Central memory CD8-positive, alpha-beta T cell (primary cell): ENCODE measurements around the gene UPF3A.
A peak's percentile ranks its signal among the peaks of the same experiment; 100 is the strongest.

Experiments
- ATAC-seq: fragments of 150-1000 bp; cut with Tn5 transposase; replicated peaks from 2 replicates; pipeline ENCODE4 v1.10.0; 2022; ENCODE audit warnings: mild to moderate bottlenecking, moderate FRiP score, moderate number of reproducible peaks; ENCODE audit not compliant: poor library complexity, severe bottlenecking; ENCODE audit errors: extremely low read depth
- DNase-seq, 2 donors: peaks; one replicate each; pipeline ENCODE4 v3.0.0; 2021; ENCODE audit warnings: low spot score in 2 of 2
- H3K27ac Mint-ChIP-seq: one replicate; pipeline ENCODE4 v1.8.0; 2022; ENCODE audit warnings: low read depth, mild to moderate bottlenecking, moderate library complexity, mixed read lengths
- H3K27me3 Mint-ChIP-seq: one replicate; pipeline ENCODE4 v1.8.0; 2022; ENCODE audit warnings: mixed read lengths
- H3K36me3 Mint-ChIP-seq: one replicate; pipeline ENCODE4 v1.8.0; 2022; ENCODE audit warnings: mild to moderate bottlenecking, moderate library complexity, mixed read lengths; ENCODE audit not compliant: insufficient read depth
- H3K4me1 Mint-ChIP-seq: one replicate; pipeline ENCODE4 v1.8.0; 2022; ENCODE audit warnings: mixed read lengths
- H3K4me3 Mint-ChIP-seq: one replicate; pipeline ENCODE4 v1.8.0; 2022; ENCODE audit warnings: mild to moderate bottlenecking, moderate library complexity, mixed read lengths
- H3K9me3 Mint-ChIP-seq: one replicate; pipeline ENCODE4 v1.8.0; 2022; ENCODE audit warnings: mixed read lengths

Gene UPF3A

GRCh38 chr13:114268344-114269280 lies 12.8 kb upstream of the UPF3A start:
- DNase-seq (peak in 1 of 2 donors; percentile 16), ATAC-seq (peak; percentile 80)
- H3K4me1 Mint-ChIP-seq, result peaks cover 39% of the 10 kb centered on the region
- H3K4me3 Mint-ChIP-seq, result peak overlapping the region; percentile 67
- no peaks in the 10 kb centered on the region for H3K9me3 Mint-ChIP-seq
- H3K36me3 Mint-ChIP-seq, result peaks cover 36% of the 10 kb centered on the region
- peak overlapping the region; percentile 55 for H3K27ac Mint-ChIP-seq
- H3K27me3 Mint-ChIP-seq, result no peaks in the 10 kb centered on the region

GRCh38 chr13:114269281-114269770 lies 12.1 kb upstream of the UPF3A start:
- ATAC-seq, result no peak
- peaks cover 36% of the 10 kb centered on the region for H3K36me3 Mint-ChIP-seq
- H3K4me3 Mint-ChIP-seq, result no peak overlapping the region
- DNase-seq, result no peak
- H3K9me3 Mint-ChIP-seq, result no peaks in the 10 kb centered on the region
- H3K4me1 Mint-ChIP-seq, result peaks cover 35% of the 10 kb centered on the region
- no peak overlapping the region for H3K27ac Mint-ChIP-seq
- H3K27me3 Mint-ChIP-seq, result no peaks in the 10 kb centered on the region

GRCh38 chr13:114272977-114273376 lies 8.4 kb upstream of the UPF3A start:
- Mint-ChIP-seq H3K27ac (no peak overlapping the region), H3K4me3 (no peak overlapping the region), H3K36me3 (peaks cover 31% of the 10 kb centered on the region)

GRCh38 chr13:114275304-114275703 lies 6.1 kb upstream of the UPF3A start:
- Mint-ChIP-seq H3K27me3 (no peaks in the 10 kb centered on the region), H3K27ac (no peak overlapping the region), H3K4me1 (peaks cover 17% of the 10 kb centered on the region), H3K9me3 (no peaks in the 10 kb centered on the region), H3K4me3 (no peak overlapping the region), H3K36me3 (peaks cover 25% of the 10 kb centered on the region)
- no peak for DNase-seq
- ATAC-seq, result no peak

More at GRCh38 chr13:114272977-114273376, 8.4 kb upstream of the UPF3A start:
- DNase-seq (no peak), ATAC-seq (no peak)
- Mint-ChIP-seq H3K27me3 (no peaks in the 10 kb centered on the region), H3K4me1 (peaks cover 21% of the 10 kb centered on the region), H3K9me3 (no peaks in the 10 kb centered on the region)

GRCh38 chr13:114279146-114279545 lies 2.3 kb upstream of the UPF3A start:
- Mint-ChIP-seq H3K27ac (peak overlapping the region; percentile 97), H3K27me3 (no peaks in the 10 kb centered on the region), H3K9me3 (no peaks in the 10 kb centered on the region), H3K36me3 (peaks cover 28% of the 10 kb centered on the region), H3K4me3 (peak overlapping the region; percentile 89), H3K4me1 (peaks cover 27% of the 10 kb centered on the region)
- DNase-seq (no peak), ATAC-seq (no peak)

- peaks cover 29% of the 10 kb centered on the region for H3K36me3 Mint-ChIP-seq
- no peak for DNase-seq
- peak overlapping the region; percentile 89 for H3K4me3 Mint-ChIP-seq
- H3K27me3 Mint-ChIP-seq, result no peaks in the 10 kb centered on the region
- peaks cover 30% of the 10 kb centered on the region for H3K4me1 Mint-ChIP-seq
- no peak for ATAC-seq
- H3K9me3 Mint-ChIP-seq, result no peaks in the 10 kb centered on the region
- H3K27ac Mint-ChIP-seq, result peak overlapping the region; percentile 97
These were observed 1.5 kb upstream of the UPF3A start for GRCh38 chr13:114279758-114280355.

- H3K9me3 Mint-ChIP-seq, result no peaks in the 10 kb centered on the region
- peak overlapping the region; percentile 89 for H3K4me3 Mint-ChIP-seq
- DNase-seq, result peak; percentile 10 to 71
- peaks cover 39% of the 10 kb centered on the region for H3K4me1 Mint-ChIP-seq
- peak; percentile 64 for ATAC-seq
- H3K27ac Mint-ChIP-seq, result peak overlapping the region; percentile 97
- H3K27me3 Mint-ChIP-seq, result no peaks in the 10 kb centered on the region
- peaks cover 39% of the 10 kb centered on the region for H3K36me3 Mint-ChIP-seq
These were observed 755 bp downstream of the UPF3A start for GRCh38 chr13:114282041-114282670.

- no peaks in the 10 kb centered on the region for H3K27me3 Mint-ChIP-seq
- H3K9me3 Mint-ChIP-seq, result no peaks in the 10 kb centered on the region
- H3K27ac Mint-ChIP-seq, result no peak overlapping the region
- peak overlapping the region; percentile 30 for H3K4me3 Mint-ChIP-seq
- H3K4me1 Mint-ChIP-seq, result peaks cover 49% of the 10 kb centered on the region
- ATAC-seq (no peak), DNase-seq (no peak)
- peaks cover 50% of the 10 kb centered on the region for H3K36me3 Mint-ChIP-seq
These were observed 2.2 kb downstream of the UPF3A start for GRCh38 chr13:114283576-114283975.

- H3K36me3 Mint-ChIP-seq, result peaks cover 54% of the 10 kb centered on the region
- no peaks in the 10 kb centered on the region for H3K27me3 Mint-ChIP-seq
- peaks cover 46% of the 10 kb centered on the region for H3K4me1 Mint-ChIP-seq
- ATAC-seq, result no peak
- H3K4me3 Mint-ChIP-seq, result no peak overlapping the region
- no peak for DNase-seq
- H3K27ac Mint-ChIP-seq, result no peak overlapping the region
- H3K9me3 Mint-ChIP-seq, result no peaks in the 10 kb centered on the region
These were observed 3.3 kb downstream of the UPF3A start for GRCh38 chr13:114284680-114285079.

GRCh38 chr13:114285166-114285808 lies 3.9 kb downstream of the UPF3A start:
- no peaks in the 10 kb centered on the region for H3K27me3 Mint-ChIP-seq
- no peak for DNase-seq
- no peaks in the 10 kb centered on the region for H3K9me3 Mint-ChIP-seq
- H3K36me3 Mint-ChIP-seq, result peaks cover 55% of the 10 kb centered on the region
- no peak for ATAC-seq
- H3K4me1 Mint-ChIP-seq, result peaks cover 40% of the 10 kb centered on the region
- no peak overlapping the region for H3K4me3 Mint-ChIP-seq
- H3K27ac Mint-ChIP-seq, result no peak overlapping the region

- ATAC-seq, result no peak
- Mint-ChIP-seq H3K27me3 (no peaks in the 10 kb centered on the region), H3K4me1 (peaks cover 39% of the 10 kb centered on the region), H3K9me3 (no peaks in the 10 kb centered on the region), H3K36me3 (peaks cover 57% of the 10 kb centered on the region), H3K4me3 (no peak overlapping the region), H3K27ac (no peak overlapping the region)
- no peak for DNase-seq
These were observed 5.4 kb downstream of the UPF3A start for GRCh38 chr13:114286808-114287207.

GRCh38 chr13:114288157-114288591 lies 6.8 kb downstream of the UPF3A start:
- H3K36me3 Mint-ChIP-seq, result peaks cover 63% of the 10 kb centered on the region
- no peak overlapping the region for H3K4me3 Mint-ChIP-seq
- DNase-seq (no peak), ATAC-seq (no peak)
- peak overlapping the region; percentile 55 for H3K27ac Mint-ChIP-seq
- peaks cover 39% of the 10 kb centered on the region for H3K4me1 Mint-ChIP-seq
- no peaks in the 10 kb centered on the region for H3K27me3 Mint-ChIP-seq
- no peaks in the 10 kb centered on the region for H3K9me3 Mint-ChIP-seq
